B cell (primary cell): ENCODE results near the gene PFDN6.

Experiments used
- EZH2 ChIP-seq: IDR thresholded peaks from 2 replicates; pipeline ENCODE4 v1.6.1; 2012; ENCODE audit warnings: borderline replicate concordance, low read depth, mild to moderate bottlenecking, moderate library complexity, low read length; ENCODE audit not compliant: insufficient read depth, poor library complexity, severe bottlenecking
- TF ChIP-seq, protein P1 (sequence below): fragments of 200-600 bp; IDR thresholded peaks from one replicate; pipeline ENCODE4 v1.8.0; 2022; ENCODE audit warnings: antibody characterized with exemption, mild to moderate bottlenecking

DNA sequence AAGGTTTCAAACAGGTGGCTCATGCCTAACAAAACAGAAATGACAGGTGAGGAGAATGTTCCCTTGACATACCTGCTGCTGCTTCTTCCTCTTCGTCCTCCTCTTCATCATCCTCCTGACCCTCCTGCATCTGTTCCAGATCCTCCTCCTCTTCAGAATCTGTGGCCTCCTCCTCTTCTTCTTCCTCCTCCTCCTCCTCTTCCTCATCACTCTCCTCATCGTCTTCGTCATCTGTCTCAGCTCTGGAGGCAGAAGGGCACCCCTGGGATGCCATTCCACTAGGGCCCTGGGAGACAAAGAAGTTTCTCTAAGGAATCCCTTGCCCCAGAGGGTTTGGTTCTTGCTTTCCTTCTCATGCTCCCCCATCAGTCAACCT lies 30.5 kb downstream of the PFDN6 start:
- TF ChIP-seq, protein P1, sequence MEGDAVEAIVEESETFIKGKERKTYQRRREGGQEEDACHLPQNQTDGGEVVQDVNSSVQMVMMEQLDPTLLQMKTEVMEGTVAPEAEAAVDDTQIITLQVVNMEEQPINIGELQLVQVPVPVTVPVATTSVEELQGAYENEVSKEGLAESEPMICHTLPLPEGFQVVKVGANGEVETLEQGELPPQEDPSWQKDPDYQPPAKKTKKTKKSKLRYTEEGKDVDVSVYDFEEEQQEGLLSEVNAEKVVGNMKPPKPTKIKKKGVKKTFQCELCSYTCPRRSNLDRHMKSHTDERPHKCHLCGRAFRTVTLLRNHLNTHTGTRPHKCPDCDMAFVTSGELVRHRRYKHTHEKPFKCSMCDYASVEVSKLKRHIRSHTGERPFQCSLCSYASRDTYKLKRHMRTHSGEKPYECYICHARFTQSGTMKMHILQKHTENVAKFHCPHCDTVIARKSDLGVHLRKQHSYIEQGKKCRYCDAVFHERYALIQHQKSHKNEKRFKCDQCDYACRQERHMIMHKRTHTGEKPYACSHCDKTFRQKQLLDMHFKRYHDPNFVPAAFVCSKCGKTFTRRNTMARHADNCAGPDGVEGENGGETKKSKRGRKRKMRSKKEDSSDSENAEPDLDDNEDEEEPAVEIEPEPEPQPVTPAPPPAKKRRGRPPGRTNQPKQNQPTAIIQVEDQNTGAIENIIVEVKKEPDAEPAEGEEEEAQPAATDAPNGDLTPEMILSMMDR: no peak
- TF ChIP-seq EZH2: no peak
